T-helper 2 cell treated with Interferon-gamma antibody and Interleukin-4, amounts not matched to agents 5 μg/mL and 100 μg/mL, for 36 hours (primary cell): ENCODE results near the gene KRT84.

Experiments
- DNase-seq: peaks from one replicate; pipeline ENCODE4 v3.0.0; 2021; ENCODE audit warnings: low spot score
- H3K27ac Mint-ChIP-seq: one replicate; pipeline ENCODE4 v1.8.0; 2021; ENCODE audit warnings: mild to moderate bottlenecking, mixed read lengths
- H3K27me3 Mint-ChIP-seq: one replicate; pipeline ENCODE4 v1.8.0; 2021; ENCODE audit warnings: low read depth, mixed read lengths
- H3K36me3 Mint-ChIP-seq: one replicate; pipeline ENCODE4 v1.8.0; 2021; ENCODE audit warnings: low read depth, mixed read lengths
- H3K4me1 Mint-ChIP-seq: one replicate; pipeline ENCODE4 v1.8.0; 2021; ENCODE audit warnings: low read depth, mixed read lengths
- H3K4me3 Mint-ChIP-seq: one replicate; pipeline ENCODE4 v1.8.0; 2022; ENCODE audit warnings: mild to moderate bottlenecking, moderate library complexity, mixed read lengths
- H3K9me3 Mint-ChIP-seq: one replicate; pipeline ENCODE4 v1.8.0; 2021; ENCODE audit warnings: mixed read lengths

KRT84 gene

GRCh38 chr12:52383331-52383730 lies 2.1 kb downstream of the KRT84 start:
- DNase-seq: no peak
- H3K4me3 Mint-ChIP-seq: no peak overlapping the region
- H3K36me3 Mint-ChIP-seq: no peaks in the 10 kb centered on the region
- H3K27ac Mint-ChIP-seq: no peak overlapping the region
- no peaks in the 10 kb centered on the region for H3K27me3 Mint-ChIP-seq
- no peaks in the 10 kb centered on the region for H3K9me3 Mint-ChIP-seq
- H3K4me1 Mint-ChIP-seq: peaks cover 9% of the 10 kb centered on the region

- H3K27ac Mint-ChIP-seq: no peak overlapping the region
- H3K9me3 Mint-ChIP-seq: no peaks in the 10 kb centered on the region
- H3K4me3 Mint-ChIP-seq: no peak overlapping the region
- H3K27me3 Mint-ChIP-seq: no peaks in the 10 kb centered on the region
- DNase-seq: no peak
- peaks cover 9% of the 10 kb centered on the region for H3K4me1 Mint-ChIP-seq
- H3K36me3 Mint-ChIP-seq: no peaks in the 10 kb centered on the region
Observed at GRCh38 chr12:52382854-52383253, 2.6 kb downstream of the KRT84 start.

GRCh38 chr12:52381206-52381605 lies 4.2 kb downstream of the KRT84 start:
- Mint-ChIP-seq H3K27me3 (peaks cover 3% of the 10 kb centered on the region), H3K27ac (no peak overlapping the region), H3K9me3 (no peaks in the 10 kb centered on the region), H3K4me3 (no peak overlapping the region), H3K4me1 (peaks cover 9% of the 10 kb centered on the region), H3K36me3 (no peaks in the 10 kb centered on the region)
- DNase-seq: no peak

GRCh38 chr12:52380271-52380694 lies 5.2 kb downstream of the KRT84 start:
- Mint-ChIP-seq H3K27ac (no peak overlapping the region), H3K36me3 (no peaks in the 10 kb centered on the region)
- no peak for DNase-seq

GRCh38 chr12:52379536-52379935 lies 5.9 kb downstream of the KRT84 start:
- H3K27ac Mint-ChIP-seq: no peak overlapping the region

More at GRCh38 chr12:52380271-52380694, 5.2 kb downstream of the KRT84 start:
- H3K27me3 Mint-ChIP-seq: peaks cover 3% of the 10 kb centered on the region
- H3K9me3 Mint-ChIP-seq: no peaks in the 10 kb centered on the region
- no peak overlapping the region for H3K4me3 Mint-ChIP-seq
- peaks cover 9% of the 10 kb centered on the region for H3K4me1 Mint-ChIP-seq

GRCh38 chr12:52378091-52378490 lies 7.4 kb downstream of the KRT84 start:
- H3K4me1 Mint-ChIP-seq: peaks cover 8% of the 10 kb centered on the region
- H3K4me3 Mint-ChIP-seq: no peak overlapping the region
- H3K27ac Mint-ChIP-seq: no peak overlapping the region
- H3K36me3 Mint-ChIP-seq: no peaks in the 10 kb centered on the region
- no peak for DNase-seq
- peaks cover 8% of the 10 kb centered on the region for H3K27me3 Mint-ChIP-seq
- no peaks in the 10 kb centered on the region for H3K9me3 Mint-ChIP-seq

More at GRCh38 chr12:52379536-52379935, 5.9 kb downstream of the KRT84 start:
- DNase-seq: no peak
- Mint-ChIP-seq H3K27me3 (peaks cover 3% of the 10 kb centered on the region), H3K4me1 (peaks cover 9% of the 10 kb centered on the region), H3K9me3 (no peaks in the 10 kb centered on the region), H3K4me3 (no peak overlapping the region), H3K36me3 (no peaks in the 10 kb centered on the region)

- Mint-ChIP-seq H3K4me1 (peaks cover 2% of the 10 kb centered on the region), H3K27me3 (peaks cover 8% of the 10 kb centered on the region), H3K27ac (no peak overlapping the region), H3K4me3 (no peak overlapping the region), H3K36me3 (no peaks in the 10 kb centered on the region), H3K9me3 (no peaks in the 10 kb centered on the region)
- no peak for DNase-seq
Observed at GRCh38 chr12:52377266-52377665, 8.2 kb downstream of the KRT84 start.

GRCh38 chr12:52372216-52373154 lies 13.0 kb downstream of the KRT84 start:
- Mint-ChIP-seq H3K27ac (no peak overlapping the region), H3K4me3 (no peak overlapping the region), H3K9me3 (no peaks in the 10 kb centered on the region), H3K27me3 (peaks cover 11% of the 10 kb centered on the region), H3K36me3 (no peaks in the 10 kb centered on the region), H3K4me1 (no peaks in the 10 kb centered on the region)
- peak; percentile 17 for DNase-seq

GRCh38 chr12:52371716-52372115 lies 13.7 kb downstream of the KRT84 start:
- DNase-seq: no peak
- Mint-ChIP-seq H3K36me3 (no peaks in the 10 kb centered on the region), H3K27me3 (peaks cover 10% of the 10 kb centered on the region), H3K27ac (no peak overlapping the region), H3K9me3 (no peaks in the 10 kb centered on the region), H3K4me3 (no peak overlapping the region), H3K4me1 (no peaks in the 10 kb centered on the region)

GRCh38 chr12:52370926-52371608 lies 14.4 kb downstream of the KRT84 start:
- H3K27ac Mint-ChIP-seq: no peak overlapping the region
- no peak overlapping the region for H3K4me3 Mint-ChIP-seq

GRCh38 chr12:52369809-52370208 lies 15.6 kb downstream of the KRT84 start:
- Mint-ChIP-seq H3K4me1 (no peaks in the 10 kb centered on the region), H3K27ac (no peak overlapping the region), H3K36me3 (no peaks in the 10 kb centered on the region), H3K9me3 (no peaks in the 10 kb centered on the region), H3K4me3 (no peak overlapping the region), H3K27me3 (peaks cover 10% of the 10 kb centered on the region)
- DNase-seq: no peak

More at GRCh38 chr12:52370926-52371608, 14.4 kb downstream of the KRT84 start:
- DNase-seq: no peak
- Mint-ChIP-seq H3K36me3 (no peaks in the 10 kb centered on the region), H3K9me3 (no peaks in the 10 kb centered on the region), H3K4me1 (no peaks in the 10 kb centered on the region), H3K27me3 (peaks cover 10% of the 10 kb centered on the region)

- no peak for DNase-seq
- H3K4me3 Mint-ChIP-seq: no peak overlapping the region
- no peak overlapping the region for H3K27ac Mint-ChIP-seq
- H3K27me3 Mint-ChIP-seq: peaks cover 7% of the 10 kb centered on the region
- no peaks in the 10 kb centered on the region for H3K36me3 Mint-ChIP-seq
- no peaks in the 10 kb centered on the region for H3K9me3 Mint-ChIP-seq
- H3K4me1 Mint-ChIP-seq: no peaks in the 10 kb centered on the region
Observed at GRCh38 chr12:52369211-52369610, 16.2 kb downstream of the KRT84 start.

GRCh38 chr12:52368508-52368907 lies 16.9 kb downstream of the KRT84 start:
- H3K27ac Mint-ChIP-seq: no peak overlapping the region
- H3K9me3 Mint-ChIP-seq: no peaks in the 10 kb centered on the region
- H3K36me3 Mint-ChIP-seq: no peaks in the 10 kb centered on the region
- no peak for DNase-seq
- H3K4me3 Mint-ChIP-seq: no peak overlapping the region
- H3K4me1 Mint-ChIP-seq: no peaks in the 10 kb centered on the region
- peaks cover 6% of the 10 kb centered on the region for H3K27me3 Mint-ChIP-seq

- no peaks in the 10 kb centered on the region for H3K9me3 Mint-ChIP-seq
- no peak overlapping the region for H3K27ac Mint-ChIP-seq
- no peaks in the 10 kb centered on the region for H3K36me3 Mint-ChIP-seq
- peaks cover 4% of the 10 kb centered on the region for H3K27me3 Mint-ChIP-seq
- no peak overlapping the region for H3K4me3 Mint-ChIP-seq
- no peak for DNase-seq
- H3K4me1 Mint-ChIP-seq: no peaks in the 10 kb centered on the region
Observed at GRCh38 chr12:52367876-52368275, 17.6 kb downstream of the KRT84 start.
